Endometrium (tissue), 2 donors: ENCODE results near the gene FOXC1.

Experiments
- FAIRE-seq: peaks from 2 replicates; lab custom pipeline; 2012; peaks lifted over from hg19 to GRCh38; lab: Jason Lieb, UNC
- donor health status: control.
- donor health status: control.

The FOXC1 gene

GRCh38 chr6:1643830-1644445, 34.2 kb downstream of the FOXC1 start:
- FAIRE-seq = no peak

DNA sequence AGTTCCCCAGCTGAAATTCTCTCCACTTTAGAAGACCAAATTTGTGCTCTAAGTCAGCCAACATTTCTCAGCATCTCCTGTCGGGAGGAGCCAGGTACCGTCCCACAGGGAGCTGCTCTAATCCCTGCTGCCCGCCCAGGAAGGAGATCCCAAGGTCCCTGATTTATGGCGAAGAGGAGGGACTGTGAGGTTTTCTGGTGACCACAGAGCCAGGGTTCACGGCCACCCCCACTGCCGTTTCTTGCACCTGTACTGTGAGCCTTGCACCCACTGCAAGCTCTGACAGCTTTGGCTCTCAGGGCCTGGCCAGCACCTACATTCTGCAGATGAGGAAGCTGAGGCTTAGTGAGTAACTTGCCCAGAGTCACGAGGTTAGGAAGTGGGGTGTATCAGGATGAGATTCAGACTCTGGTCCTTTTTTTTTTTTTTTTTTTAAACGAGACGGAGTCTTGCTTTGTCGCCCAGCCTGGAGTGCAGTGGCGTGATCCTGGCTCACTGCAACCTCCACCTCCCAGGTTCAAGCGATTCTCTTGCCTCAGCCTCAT, 34.9 kb downstream of the FOXC1 start:
- FAIRE-seq = no peak

DNA sequence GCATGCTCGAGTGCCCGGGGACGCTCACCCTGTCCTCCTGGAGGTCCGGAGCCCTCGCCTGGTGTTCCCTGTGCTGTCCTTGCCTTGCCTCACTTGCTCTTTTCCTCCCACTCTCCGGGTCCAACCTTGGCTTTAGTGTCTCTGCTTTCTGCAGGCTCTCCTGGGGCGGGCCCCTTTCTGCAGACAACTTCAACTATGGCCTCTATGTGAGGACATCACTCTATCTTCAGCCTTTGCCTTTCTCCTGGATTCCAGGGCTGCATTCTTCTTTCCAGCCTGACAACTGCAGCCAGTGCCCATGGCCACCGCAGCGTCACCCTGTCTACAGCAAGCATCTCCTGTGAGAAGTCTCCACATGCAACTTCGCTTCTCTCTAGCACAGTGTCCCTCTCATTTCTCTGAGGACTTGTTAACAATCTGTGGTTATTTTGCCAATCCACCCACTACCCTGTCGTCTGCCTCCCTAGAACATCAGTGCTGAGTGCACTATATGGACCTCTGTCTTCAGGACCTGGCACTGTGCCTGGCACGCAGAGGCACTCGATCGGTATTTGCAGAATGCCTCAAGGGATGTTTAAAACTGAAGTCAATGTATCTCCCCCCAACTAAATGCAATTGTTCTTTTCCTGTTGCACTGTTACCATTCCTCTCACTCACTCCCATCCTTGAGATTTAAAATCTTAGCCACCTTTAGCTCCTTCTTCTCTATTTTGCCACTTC, 35.9 kb downstream of the FOXC1 start:
- no peak for FAIRE-seq

DNA sequence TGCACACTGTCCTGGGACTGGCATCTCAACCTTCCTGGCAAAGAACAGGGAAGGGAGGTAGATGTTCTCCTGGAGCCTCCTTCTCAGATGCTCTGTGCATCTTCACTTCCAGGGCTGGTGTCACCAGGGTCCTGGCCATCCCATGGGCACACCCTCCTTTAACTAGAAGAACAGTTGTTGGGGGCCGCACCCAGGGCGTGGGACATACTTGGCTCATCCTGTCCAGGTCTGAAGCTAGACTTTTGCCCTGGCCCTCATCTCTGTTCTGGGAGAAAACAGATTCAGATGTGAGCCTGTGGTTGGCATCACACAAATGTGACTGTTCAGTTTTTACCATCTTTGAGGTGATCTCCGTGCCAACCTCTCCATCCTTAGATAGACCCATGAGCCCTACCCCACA, 41.6 kb downstream of the FOXC1 start:
- FAIRE-seq = no peak

GRCh38 chr6:1652842-1653241, 43.1 kb downstream of the FOXC1 start:
- FAIRE-seq = no peak

DNA sequence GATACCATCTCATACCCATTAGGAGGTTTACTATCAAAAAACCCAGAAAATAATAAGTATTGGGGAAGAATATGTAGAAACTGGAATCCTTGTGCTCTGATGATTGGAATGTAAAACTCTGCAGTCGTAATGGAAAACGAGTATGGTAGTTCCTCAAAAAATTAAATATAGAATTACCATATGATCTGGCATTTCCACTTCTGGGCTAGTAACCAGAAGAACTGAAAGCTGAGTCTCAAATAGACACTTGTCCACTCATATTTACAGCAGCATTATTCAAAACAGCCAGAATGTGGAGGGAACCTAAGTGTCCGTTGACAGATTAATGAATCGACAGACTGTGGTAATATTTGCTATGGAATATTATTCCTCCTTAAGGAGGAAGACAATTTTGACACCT, 44.3 kb downstream of the FOXC1 start:
- FAIRE-seq = no peak

DNA sequence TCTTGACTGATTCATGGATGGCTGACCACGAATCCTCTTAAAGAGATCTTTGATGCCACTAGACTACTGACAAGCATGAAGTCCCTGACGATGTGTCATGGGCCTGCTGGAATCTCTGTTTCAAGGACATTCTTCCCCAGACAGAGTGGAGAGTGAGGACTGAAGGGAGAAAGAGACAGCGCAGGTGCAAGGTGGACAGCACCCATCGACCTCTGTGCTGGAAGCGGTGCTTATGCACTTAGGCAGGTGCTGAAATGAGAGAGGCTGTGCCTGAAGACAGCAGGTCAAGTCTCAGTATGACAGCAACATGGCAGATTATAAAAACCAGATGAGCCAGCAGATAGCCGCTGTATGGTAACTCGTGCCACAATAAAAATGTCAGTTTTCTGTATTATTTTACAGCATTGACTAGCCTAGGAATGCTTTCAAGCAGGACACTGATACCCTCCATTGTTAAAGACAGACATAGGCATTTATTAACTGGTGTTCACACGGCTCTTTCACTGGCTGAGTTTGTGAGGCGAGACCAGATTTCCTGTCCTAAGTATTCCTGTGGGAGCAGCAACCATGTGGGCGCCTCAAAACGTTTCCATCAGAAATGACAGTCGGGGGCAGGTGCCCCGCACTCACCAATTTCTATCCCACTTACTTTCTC, 47.5 kb downstream of the FOXC1 start:
- FAIRE-seq = no peak

DNA sequence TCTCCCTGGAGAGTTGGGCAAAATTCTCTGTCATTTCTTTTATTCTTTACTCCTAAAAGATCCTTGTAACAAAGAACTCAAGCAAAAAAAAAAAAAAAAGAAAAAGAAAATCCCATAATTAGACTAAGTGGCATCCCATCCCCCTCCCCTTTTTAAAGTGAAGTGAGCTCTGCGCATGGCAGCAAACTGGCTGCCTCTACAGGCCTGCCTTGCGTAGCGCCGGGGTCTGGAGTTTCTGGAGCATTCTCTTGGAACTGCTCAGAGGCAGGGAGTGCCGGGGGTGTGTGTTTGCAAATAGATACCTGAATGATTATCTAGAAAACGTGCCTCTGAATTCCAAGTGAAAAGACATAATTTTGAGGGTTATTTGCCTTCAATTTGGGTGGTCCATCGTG, 48.1 kb downstream of the FOXC1 start:
- FAIRE-seq = no peak

DNA sequence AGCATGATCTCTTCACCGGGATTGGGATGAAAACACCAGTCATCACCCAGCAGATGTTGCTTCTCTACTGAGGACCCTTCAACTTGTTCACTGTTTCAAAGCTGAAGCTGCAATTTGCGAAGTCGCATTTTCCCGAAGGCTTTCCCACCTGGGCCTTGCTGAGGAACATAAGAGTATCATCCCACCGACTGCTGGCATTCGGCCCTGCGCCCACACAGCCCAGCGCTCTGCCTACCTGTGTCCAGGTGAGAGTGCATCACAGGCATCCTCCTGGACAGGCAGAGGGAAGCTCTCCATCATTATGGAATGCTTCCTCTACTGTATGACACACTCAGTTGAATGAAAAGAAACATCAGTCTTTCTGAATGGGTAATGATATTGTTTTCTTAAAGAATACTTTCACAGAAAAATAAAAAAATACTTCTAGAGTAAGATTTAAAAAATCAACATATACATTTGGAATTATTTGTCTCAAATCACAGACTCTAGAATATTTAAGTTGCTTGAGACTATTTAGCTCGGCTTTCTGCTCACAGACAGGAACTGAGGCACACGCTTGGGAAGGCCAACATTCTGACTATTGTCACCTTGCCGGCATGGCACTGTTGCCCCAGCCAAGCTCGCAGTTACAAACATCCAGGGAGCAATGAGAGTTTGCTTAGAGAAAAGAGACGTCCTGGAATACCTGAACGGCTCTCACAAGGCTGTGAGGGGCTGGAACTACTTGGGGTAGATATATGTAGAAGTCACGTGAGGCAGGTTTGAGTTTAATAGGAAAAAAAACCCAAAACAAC, 48.7 kb downstream of the FOXC1 start:
- no peak for FAIRE-seq

DNA sequence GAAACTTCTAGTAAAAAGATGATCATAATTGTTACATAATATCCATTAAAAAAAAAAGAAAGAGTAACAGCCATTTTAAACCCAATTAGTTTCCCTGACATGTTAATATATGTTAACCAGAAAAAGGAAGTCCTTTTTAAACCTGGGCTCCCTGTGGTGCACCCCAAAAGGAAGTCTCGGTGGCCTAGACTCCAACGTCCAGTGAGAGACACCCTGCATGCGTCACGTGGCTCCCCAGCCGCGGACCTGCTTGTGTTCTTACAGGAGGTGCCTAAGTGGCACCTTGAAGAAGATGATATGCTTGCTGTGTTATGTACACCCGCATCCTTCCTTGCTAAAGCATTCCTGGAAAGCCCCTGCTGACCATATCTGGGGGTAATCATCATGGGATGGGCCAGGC, 50.1 kb downstream of the FOXC1 start:
- FAIRE-seq = no peak

- FAIRE-seq = no peak
Measured at GRCh38 chr6:1662534-1662933, 52.8 kb downstream of the FOXC1 start.
